Heart left ventricle (tissue), 16 donors: ENCODE measurements around the gene SPATA3. TPM values are rescaled to one million over a fixed set of nuclear protein-coding genes. Genes with fewer than 3 reads are reported as not detected.

Source experiments
- ATAC-seq, 4 donors: fragments of 200-7000 bp; cut with Tn5 transposase; one replicate each; pipeline ENCODE4 v1.9.1; 2020 to 2022; ENCODE audit warnings: moderate library complexity in 4 of 4, mild to moderate bottlenecking in 3 of 4, moderate number of reproducible peaks in 1 of 4
- DNase-seq, 5 donors: peaks; one replicate each; pipeline ENCODE4 v3.0.0-alpha.2; 2020
- H3K27ac ChIP-seq, 12 donors: fragments of 200-600 bp; sonication (generic) in 4 of 12; one replicate each; pipeline versions ENCODE4 v1.5.0 to v1.8.0; 2016 to 2022; ENCODE audit warnings: mild to moderate bottlenecking in 2 of 12
- H3K27me3 ChIP-seq, 9 donors: fragments of 200-600 bp; sonication (generic) in 2 of 9; one replicate each; pipeline versions ENCODE4 v1.5.1 to v1.8.0; 2016 to 2022; ENCODE audit warnings: mild to moderate bottlenecking in 3 of 9
- H3K36me3 ChIP-seq, 9 donors: fragments of 200-600 bp; sonication (generic) in 2 of 9; one replicate each; pipeline versions ENCODE4 v1.5.0 to v1.8.0; 2018 to 2022; ENCODE audit warnings: mild to moderate bottlenecking in 2 of 9
- H3K4me1 ChIP-seq, 12 donors: fragments of 200-600 bp; sonication (generic) in 4 of 12; one replicate each; pipeline versions ENCODE4 v1.5.0 to v1.8.0; 2016 to 2022; ENCODE audit warnings: mild to moderate bottlenecking in 3 of 12
- H3K4me3 ChIP-seq, 12 donors: fragments of 200-600 bp; sonication (generic) in 4 of 12; one replicate each; pipeline versions ENCODE4 v1.5.0 to v1.8.0; 2017 to 2022; ENCODE audit warnings: mild to moderate bottlenecking in 9 of 12, moderate library complexity in 4 of 12
- H3K9me3 ChIP-seq, 12 donors: fragments of 200-600 bp; sonication (generic) in 4 of 12; one replicate each; pipeline versions ENCODE4 v1.5.0 to v1.8.0; 2016 to 2022; ENCODE audit warnings: mild to moderate bottlenecking in 1 of 12
- POLR2A ChIP-seq, 2 donors: fragments of 450-650 bp; IDR thresholded peaks; one replicate each; pipeline ENCODE4 v1.6.1; 2017; ENCODE audit warnings: antibody characterized with exemption in 2 of 2, mild to moderate bottlenecking in 2 of 2, moderate library complexity in 2 of 2
- WGBS, 4 donors: extraction: QIAGEN DNeasy Blood & Tissue Kit in 2 of 4; methylation state at CpG; one replicate each; pipeline versions ENCODE4 v1.1.5 to v1.1.7; 2013 to 2018; 5-methylcytosine and 5-hydroxymethylcytosine counted together
- intact Hi-C, 10 donors: fragments of 100-400 bp; cut with DNase I; formaldehyde crosslinking; loops; one replicate each; pipeline versions ENCODE4 v1.11.1 to v1.14.2; 2022
- polyA plus RNA-seq, 2 donors: library from polyadenylated mRNA; stranded (reverse); fragments of 200-250 nt; gene quantifications; one replicate each; pipeline ENCODE4 v1.2.3, GENCODE V29; 2013
- total RNA-seq, 9 donors: library from RNA; depleted of rRNA in 2 of 9; stranded (reverse); fragments of >200 nt in 2 of 9; fragmentation: NEBNext Ultra II Directional in 3 of 9; extraction: Animal tissue kit (Norgen Biotek cat#: 25700) in 3 of 9; gene quantifications; one replicate each; pipeline versions ENCODE4 v1.1.0 to v1.2.4, GENCODE V29; 2016 to 2023
- TF ChIP-seq, protein P1 (sequence below), 12 donors: fragments of 200-600 bp; sonication (generic) in 4 of 12; IDR thresholded peaks; one replicate each; pipeline versions ENCODE4 v1.5.0 to v1.8.0; 2018 to 2022; ENCODE audit warnings: antibody characterized with exemption in 12 of 12, mild to moderate bottlenecking in 5 of 12
- donor health status: ischemic (EF 13 %, LVEDD 7.1; RV severe dilation, severe dysfunction).
- donor health status: healthy with polysubstance abuse.
- donor health status: DM: no; HTN: yes; CAD: no.
- donor health status: DM: no; HTN: no; CAD: no.
- donor health status: ischemic (EF 25% LVEDD 6.9; RV normal size, moderate dysfunction).
- donor health status: ischemic (EF 25% LVEDD 5.7; RV mildly dilated, moderate dysfunction).
- donor health status: healthy.
- donor health status: DM: yes; HTN: yes; CAD: no.
- donor health status: ischemic (EF 35%, LVEDD 5.7; RV mildly dilated, moderate dysfunction).
- donor health status: nonischemic (EF 11% LVEDD 7.7; RV severe dilation, severe dysfunction).
- donor health status: DM: yes; HTN: yes; CAD: no.
- donor health status: PGD.
- donor health status: ischemic (EF 29% LVEDD 5.4; RV normal size, mild dysfunction).
- donor health status: nonischemic (EF 23%, LVEDD 6.1; RV moderate dilation, normal function).

SPATA3 gene
- total and polyA plus RNA-seq, 11 donors, result not detected

DNA sequence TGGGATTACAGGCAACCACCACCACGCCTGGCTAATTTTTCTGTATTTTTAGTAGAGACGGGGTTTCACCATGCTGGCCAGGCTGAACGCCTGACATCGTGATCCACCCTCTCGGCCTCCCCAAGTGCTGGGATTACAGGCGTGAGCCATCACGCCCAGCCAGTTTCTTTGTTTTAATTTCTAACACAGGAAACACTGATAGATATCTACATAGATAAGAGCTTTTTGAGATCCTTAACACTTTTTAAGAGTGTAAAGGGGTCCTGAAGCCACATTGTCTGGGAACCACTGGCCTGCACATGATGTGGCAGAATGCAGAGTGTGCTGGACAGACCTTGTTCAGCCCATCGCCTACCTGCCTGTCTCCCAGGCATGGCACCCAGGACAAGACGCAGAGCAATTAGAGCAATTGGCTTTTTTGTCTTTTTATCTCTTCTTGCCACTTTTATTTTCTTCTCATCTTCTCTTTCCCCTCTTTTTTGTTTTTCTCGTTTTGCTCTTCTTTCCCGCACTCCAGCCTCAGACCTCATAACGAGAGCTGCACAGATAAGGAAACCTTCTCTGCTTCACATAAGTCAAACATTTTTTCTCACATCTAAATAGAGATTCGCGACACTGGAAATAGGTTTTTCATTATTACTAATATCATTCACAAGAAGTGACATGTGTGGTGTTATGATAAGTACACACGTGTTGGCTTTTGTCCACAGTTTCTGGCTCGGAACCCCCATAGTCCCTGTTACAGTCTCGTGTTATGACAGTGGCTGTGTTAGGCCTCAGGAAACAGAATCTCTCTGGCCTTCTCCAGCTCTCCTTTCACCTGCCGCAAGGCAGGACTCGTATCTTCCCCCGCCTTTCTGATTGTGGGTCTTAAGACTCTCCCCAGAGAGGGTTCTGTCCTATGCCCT is 45.7 kb upstream of the SPATA3 start:
- no peak for ATAC-seq
- H3K36me3 ChIP-seq, result no peaks in the 10 kb centered on the region
- H3K4me3 ChIP-seq, result no peak overlapping the region
- WGBS, 4 donors, result 83 to 88% (median 86%) methylated on average over 20 of the region's 20 CpGs
- no peaks in the 10 kb centered on the region for H3K4me1 ChIP-seq
- intact Hi-C loops, result no loop called here
- H3K27ac ChIP-seq, result no peak overlapping the region
- H3K27me3 ChIP-seq, result no peaks in the 10 kb centered on the region
- H3K9me3 ChIP-seq, result peaks cover 0 to 3% (median 0%) of the 10 kb centered on the region in 12 donors
- no peak for TF ChIP-seq POLR2A (IDR thresholded peaks at IDR 0.05)
- TF ChIP-seq, protein P1, sequence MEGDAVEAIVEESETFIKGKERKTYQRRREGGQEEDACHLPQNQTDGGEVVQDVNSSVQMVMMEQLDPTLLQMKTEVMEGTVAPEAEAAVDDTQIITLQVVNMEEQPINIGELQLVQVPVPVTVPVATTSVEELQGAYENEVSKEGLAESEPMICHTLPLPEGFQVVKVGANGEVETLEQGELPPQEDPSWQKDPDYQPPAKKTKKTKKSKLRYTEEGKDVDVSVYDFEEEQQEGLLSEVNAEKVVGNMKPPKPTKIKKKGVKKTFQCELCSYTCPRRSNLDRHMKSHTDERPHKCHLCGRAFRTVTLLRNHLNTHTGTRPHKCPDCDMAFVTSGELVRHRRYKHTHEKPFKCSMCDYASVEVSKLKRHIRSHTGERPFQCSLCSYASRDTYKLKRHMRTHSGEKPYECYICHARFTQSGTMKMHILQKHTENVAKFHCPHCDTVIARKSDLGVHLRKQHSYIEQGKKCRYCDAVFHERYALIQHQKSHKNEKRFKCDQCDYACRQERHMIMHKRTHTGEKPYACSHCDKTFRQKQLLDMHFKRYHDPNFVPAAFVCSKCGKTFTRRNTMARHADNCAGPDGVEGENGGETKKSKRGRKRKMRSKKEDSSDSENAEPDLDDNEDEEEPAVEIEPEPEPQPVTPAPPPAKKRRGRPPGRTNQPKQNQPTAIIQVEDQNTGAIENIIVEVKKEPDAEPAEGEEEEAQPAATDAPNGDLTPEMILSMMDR (IDR thresholded peaks at IDR 0.05), result no peak
- DNase-seq, result no peak

DNA sequence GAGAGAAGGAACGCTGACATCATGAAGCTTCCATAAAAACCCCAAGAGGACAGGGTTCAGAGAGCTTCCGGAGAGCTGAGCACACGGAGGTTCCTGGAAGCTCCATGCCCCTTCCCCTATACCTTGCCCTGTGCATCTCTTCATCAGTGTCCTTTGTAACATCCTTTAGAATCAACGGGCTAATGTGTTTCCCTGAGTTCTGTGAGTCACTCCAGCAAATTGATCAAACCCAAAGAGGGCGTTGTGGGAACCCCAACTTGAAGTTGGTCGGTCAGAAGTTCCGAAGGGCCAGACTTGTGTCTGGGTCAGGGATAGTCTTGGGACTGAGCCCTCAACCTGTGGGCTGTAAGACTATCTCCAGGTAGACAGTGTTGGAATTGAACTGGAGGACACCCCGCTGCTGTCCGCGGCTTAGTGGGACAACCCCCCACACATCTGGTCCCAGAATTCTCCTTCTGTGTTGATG is 45.0 kb upstream of the SPATA3 start:
- DNase-seq, result no peak
- Histone ChIP-seq H3K27me3 (peaks cover 0 to 4% (median 0%) of the 10 kb centered on the region in 9 donors), H3K36me3 (no peaks in the 10 kb centered on the region), H3K27ac (no peak overlapping the region), H3K4me3 (no peak overlapping the region), H3K4me1 (no peaks in the 10 kb centered on the region), H3K9me3 (peaks cover 0 to 3% (median 0%) of the 10 kb centered on the region in 12 donors)
- TF ChIP-seq, protein P1 (IDR thresholded peaks at IDR 0.05), result no peak
- no peak for TF ChIP-seq POLR2A (IDR thresholded peaks at IDR 0.05)
- intact Hi-C loops, result no loop called here
- no peak for ATAC-seq
- WGBS, 4 donors, result 88 to 95% (median 92%) methylated on average over 10 of the region's 10 CpGs

DNA sequence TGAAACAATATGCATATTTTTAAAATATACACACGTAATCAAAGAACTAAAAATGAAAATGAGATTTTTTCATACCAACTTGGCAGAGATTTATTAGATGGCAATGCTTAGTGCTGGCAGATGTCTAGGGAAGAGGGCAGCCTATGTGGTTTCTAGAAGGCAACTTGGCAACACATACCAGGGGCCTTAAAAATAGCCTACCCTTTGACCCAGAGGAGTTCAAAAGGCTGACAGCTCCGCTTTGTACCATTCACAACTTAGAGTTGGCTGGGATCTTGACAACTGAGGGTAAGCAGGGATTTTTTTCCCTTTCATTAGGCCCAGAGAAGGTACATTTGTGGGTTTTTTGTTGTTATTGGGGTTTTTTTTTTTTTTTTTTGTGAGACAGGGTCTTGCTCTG is 44.5 kb upstream of the SPATA3 start:
- ATAC-seq (no peak), DNase-seq (no peak)
- intact Hi-C loops, result no loop called here
- Histone ChIP-seq H3K27me3 (peaks cover 0 to 8% (median 0%) of the 10 kb centered on the region in 9 donors), H3K4me1 (no peaks in the 10 kb centered on the region), H3K4me3 (no peak overlapping the region), H3K9me3 (peaks cover 0 to 3% (median 0%) of the 10 kb centered on the region in 12 donors), H3K36me3 (no peaks in the 10 kb centered on the region), H3K27ac (no peak overlapping the region)
- WGBS, 4 donors, result 74 to 92% (median 82%) methylated on average over 2 of the region's 2 CpGs
- TF ChIP-seq POLR2A (IDR thresholded peaks at IDR 0.05), result no peak
- TF ChIP-seq, protein P1 (IDR thresholded peaks at IDR 0.05), result no peak

DNA sequence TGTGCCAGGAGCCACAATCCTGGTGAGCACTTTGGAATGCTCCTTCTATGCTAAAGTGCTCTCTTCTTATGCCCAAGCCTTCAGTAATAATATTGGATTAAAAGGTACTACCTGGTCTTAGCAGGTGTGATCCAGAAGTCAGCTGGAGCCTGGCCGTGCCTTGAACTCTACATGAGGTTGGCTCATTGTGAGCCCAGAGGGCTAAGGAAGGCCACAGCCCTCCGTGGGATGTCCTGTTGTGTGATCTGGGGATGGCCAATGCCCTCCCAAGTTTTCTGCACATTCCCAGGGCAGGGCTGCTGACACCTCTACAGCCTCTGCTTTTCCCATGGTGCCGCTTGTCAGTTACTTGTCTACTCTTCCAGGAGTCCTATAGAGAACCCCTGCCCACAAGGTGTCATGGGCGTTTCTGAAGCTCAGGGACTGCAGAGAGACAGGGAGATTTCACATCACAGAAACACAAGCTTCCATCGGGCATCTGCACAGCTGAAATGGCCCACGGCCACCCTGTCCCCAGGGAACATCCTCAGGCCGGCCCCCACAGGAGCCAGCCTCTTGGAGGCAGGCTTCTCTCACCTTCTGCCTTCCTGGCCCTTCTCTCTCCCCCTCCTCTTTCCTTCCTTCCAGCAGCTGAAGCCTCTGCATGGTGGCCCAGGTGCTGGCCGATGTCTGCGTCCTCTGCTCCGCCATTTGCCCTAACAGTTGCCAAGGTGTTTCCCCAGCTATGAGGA is 43.5 kb upstream of the SPATA3 start:
- intact Hi-C loops, result no loop called here
- WGBS, 4 donors, result 88 to 94% (median 90%) methylated on average over 10 of the region's 10 CpGs
- Histone ChIP-seq H3K36me3 (no peaks in the 10 kb centered on the region), H3K27ac (no peak overlapping the region), H3K4me3 (no peak overlapping the region), H3K9me3 (peaks cover 0 to 3% (median 0%) of the 10 kb centered on the region in 12 donors), H3K4me1 (peaks cover 0 to 10% (median 3%) of the 10 kb centered on the region in 12 donors), H3K27me3 (peaks cover 0 to 18% (median 5%) of the 10 kb centered on the region in 9 donors)
- DNase-seq (no peak), ATAC-seq (no peak)
- no peak for TF ChIP-seq POLR2A (IDR thresholded peaks at IDR 0.05)
- TF ChIP-seq, protein P1 (IDR thresholded peaks at IDR 0.05), result no peak
